A204.1 (cell line): ENCODE measurements around the gene RNF40.
"Not testable (repeated sequence)": the region's sequence is repeated elsewhere in the genome, so short reads cannot be mapped to it uniquely, and the experiment has no call there.

Experiments used
- FAIRE-seq: peaks from 2 replicates; lab custom pipeline; 2012; peaks lifted over from hg19 to GRCh38; lab: Jason Lieb, UNC

RNF40 gene

GRCh38 chr16:30782486-30783279 is 20.6 kb downstream of the RNF40 start:
- no peak for FAIRE-seq

GRCh38 chr16:30783280-30784109 is 21.4 kb downstream of the RNF40 start:
- FAIRE-seq: no peak

- no peak for FAIRE-seq
Measured at GRCh38 chr16:30784215-30784614, 22.1 kb downstream of the RNF40 start.

- FAIRE-seq: no peak
Measured at GRCh38 chr16:30785126-30786106, 23.3 kb downstream of the RNF40 start.

- no peak for FAIRE-seq
Measured at GRCh38 chr16:30786115-30786935, 24.2 kb downstream of the RNF40 start.

- FAIRE-seq: no peak
Measured at GRCh38 chr16:30786936-30787612, 25.0 kb downstream of the RNF40 start, which contains the start of gene ZNF629. Gene ZNF629, minus strand, starts transcription at chr16:30787205. Its CDS starts 2,723 bp downstream, at chr16:30784482.

DNA sequence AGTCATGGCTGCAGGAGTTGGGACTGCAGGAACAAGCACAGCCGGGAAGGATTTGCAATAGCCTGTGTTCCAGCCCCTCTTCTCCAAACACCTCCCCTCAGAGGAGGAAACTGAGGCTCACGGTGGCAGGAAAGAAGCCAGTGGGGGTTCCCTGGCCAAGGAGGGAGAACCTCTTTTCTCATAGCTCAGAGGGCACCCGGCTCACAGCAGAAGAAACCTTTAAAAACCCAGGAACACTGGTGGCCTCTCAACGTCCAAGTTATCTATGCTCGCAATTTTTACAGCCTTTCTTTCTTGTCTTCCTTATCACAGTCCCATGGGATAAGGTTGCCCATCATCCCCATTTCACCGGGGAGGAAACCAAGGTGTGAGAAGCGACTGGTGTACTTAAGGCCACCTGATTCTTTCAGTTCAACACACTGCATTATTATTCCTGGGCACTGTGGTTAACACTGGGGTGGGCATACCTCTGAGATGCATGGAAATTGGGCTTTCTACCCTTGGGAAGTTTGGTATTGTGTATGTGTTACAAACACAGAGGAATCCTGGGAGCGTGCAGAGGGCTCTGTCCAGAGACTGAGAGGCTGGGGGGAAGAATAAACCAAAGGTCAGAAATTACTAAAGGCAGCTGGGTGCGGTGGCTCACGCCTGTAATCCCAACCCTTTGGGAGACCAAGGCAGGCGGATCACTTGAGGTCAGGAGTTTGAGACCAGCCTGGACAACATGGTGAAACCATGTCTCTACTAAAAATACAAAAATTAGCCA is 25.7 kb downstream of the RNF40 start:
- no peak for FAIRE-seq

- no peak for FAIRE-seq
Measured at GRCh38 chr16:30793508-30794069, 31.5 kb downstream of the RNF40 start.

- FAIRE-seq: no peak
Measured at GRCh38 chr16:30794634-30795033, 32.5 kb downstream of the RNF40 start.

DNA sequence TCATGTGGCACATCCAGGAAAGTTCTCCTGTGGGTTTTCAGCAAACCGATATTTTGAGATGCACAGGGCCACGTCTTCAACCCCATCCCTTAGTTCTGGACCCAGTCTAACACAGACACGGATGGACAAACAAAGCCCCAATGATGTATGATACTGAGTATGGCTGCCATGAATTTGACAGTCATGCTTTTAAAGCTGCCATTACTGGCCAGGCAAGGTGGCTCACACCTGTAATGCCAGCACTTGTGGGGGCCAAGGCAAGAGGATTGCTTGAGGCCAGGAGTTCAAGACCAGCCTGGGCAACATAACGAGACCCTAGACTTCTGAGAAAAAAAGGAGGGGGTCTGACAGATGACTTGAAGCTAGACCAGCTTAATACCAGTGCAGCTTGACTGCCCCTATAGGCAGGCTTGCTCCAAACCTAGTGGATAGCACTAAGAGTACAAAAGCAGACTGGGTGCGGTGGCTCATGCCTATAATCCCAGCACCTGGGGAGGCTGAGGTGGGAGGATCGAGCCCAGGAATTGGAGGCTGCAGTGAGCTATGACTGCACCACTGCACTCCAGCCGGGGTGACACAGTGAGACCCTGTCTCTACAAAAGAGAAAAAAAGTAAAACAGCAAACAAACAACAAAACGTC is 35.7 kb downstream of the RNF40 start:
- no peak for FAIRE-seq

- FAIRE-seq: no peak
Measured at GRCh38 chr16:30802936-30803335, 40.8 kb downstream of the RNF40 start.

DNA sequence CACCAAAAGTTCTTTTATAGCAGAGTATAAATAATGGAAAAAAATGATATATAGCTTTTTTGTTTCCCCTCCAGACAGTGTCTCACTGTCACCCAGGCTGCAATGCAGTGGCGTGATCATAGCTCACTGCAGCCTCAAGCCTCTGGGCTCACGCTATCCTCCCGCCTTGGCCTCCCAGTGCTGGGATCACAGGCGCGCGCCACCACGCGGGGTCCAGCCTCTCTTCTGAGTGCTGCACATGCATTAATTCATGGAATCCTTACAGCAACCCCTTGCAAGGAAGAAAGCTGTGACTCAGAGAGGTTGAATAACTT is 42.9 kb downstream of the RNF40 start:
- no peak for FAIRE-seq

- no peak for FAIRE-seq
Measured at GRCh38 chr16:30805370-30806169, 43.4 kb downstream of the RNF40 start.

DNA sequence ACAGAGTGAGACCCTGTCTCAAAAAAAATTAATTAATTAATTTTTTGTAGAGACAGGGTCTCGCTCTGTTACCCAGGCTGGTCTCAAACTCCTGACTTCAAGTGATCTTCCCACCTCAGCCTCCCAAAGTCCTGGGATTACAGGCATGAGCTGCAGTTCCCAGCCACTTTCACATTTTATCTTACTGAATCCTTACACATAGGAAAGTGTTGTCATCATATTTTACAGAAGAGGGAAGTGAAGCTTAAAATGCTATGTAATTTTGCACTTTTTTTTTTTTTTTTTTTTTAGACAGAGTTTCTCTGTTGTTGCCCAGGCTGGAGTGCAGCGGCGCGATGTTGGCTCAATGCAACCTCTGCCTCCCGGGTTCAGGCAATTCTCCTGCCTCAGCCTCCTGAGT is 46.0 kb downstream of the RNF40 start:
- no peak for FAIRE-seq

DNA sequence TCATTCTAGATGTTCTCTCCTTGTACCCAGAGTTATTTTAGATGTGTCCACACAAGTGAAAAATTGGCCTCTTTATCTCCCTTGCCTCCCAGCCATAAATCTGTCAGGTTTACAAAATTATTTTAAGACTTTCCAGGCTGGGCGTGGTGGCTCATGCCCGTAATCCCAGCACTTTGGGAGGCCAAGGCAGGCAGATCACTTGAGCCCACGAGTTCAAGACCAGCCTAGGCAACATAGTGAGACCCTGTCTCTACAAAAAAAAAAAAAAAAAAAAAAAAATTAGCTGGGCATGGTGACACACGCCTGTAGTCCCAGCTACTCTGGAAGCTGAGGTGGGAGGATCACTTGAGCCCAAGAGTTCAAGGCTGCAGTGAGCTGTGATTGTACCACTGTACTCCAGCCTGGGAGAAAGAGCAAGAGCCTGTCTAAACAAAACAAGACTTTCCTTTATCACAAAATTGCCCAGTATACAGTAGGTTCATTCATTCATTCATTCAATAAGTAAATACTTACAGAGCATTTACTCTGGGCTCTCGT is 46.8 kb downstream of the RNF40 start:
- not testable (repeated sequence) for FAIRE-seq

- not testable (repeated sequence) for FAIRE-seq
Measured at GRCh38 chr16:30809675-30810074, 47.6 kb downstream of the RNF40 start.

GRCh38 chr16:30813821-30814189 is 51.7 kb downstream of the RNF40 start:
- no peak for FAIRE-seq

- FAIRE-seq: no peak
Measured at GRCh38 chr16:30816769-30817168, 54.6 kb downstream of the RNF40 start.
